ENCODE measurements around the gene HLCS.
A peak's percentile ranks its signal among the peaks of the same experiment; 100 is the strongest.

HLCS gene

DNA sequence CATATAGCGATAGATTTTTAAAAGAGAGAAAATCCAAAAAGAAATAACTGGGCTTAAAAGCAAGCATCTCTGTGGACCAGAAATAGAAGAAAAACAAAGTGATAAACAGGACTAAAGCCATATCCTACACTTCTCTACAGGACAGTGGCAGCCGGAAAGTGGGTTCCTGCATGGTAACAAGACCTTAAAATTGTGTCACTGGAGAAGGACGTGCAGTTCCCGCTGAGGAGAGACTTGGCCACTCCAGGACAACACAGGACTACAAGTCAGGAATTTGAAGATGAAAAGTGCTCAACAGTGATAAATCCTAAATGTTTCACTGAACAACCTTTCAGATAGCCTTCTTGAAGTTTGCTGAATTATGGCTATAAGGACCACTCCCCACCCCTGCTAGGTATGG is 1.9 kb upstream of the HLCS start:
- DNase-seq (ENCODE audit: low read depth) = no peak
- TF ChIP-seq CTCF (IDR thresholded peaks at IDR 0.05; ENCODE audit: insufficient read depth, low read depth, low read length, missing control alignments) = no peak
- no peak overlapping the region for H3K4me3 ChIP-seq (ENCODE audit: low read length)

DNA sequence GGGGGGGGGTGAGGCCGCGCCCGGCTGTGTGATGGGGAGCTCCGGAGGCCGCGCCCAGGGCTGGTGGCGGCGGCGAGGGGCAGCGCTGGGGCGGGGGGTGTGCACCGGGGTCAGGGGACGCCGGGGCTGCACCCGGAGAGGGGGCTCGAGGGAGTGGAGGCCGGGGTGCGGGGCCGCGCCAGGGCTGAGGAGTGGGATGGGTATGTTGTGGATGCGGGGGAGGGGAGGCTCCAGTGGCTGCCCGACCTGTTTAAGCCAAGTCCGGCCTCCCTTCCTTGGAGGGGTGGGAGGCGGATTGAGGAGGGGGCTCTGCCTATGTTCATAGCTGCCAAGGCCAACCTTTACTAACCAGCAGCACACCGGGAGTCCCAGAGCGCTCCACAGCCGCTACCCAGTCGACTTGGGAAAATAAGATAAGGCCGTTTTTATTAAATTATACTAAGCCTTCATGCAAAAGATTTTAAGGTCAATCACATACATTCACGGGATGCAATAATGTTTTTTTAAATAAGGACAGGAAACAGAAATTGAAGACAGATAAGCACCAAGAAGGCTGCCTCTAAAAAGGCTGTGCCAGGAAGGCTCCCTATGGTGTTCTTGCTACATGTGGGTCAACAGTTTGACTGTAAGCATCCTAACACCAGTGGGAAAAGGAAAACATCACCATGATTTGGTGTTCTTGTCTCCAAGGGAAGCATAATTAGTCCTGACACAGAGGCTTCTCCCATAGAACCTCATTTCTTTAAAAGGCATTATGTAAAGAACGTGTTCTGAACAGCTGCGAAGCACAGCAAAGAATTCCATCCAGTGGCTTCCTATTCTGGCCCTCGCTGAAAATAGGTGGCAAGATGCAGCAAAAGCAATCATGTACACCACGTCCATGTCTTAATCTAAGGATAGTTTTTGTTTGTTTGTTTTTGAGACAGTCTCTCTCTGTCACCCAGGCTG is 626 bp upstream of the HLCS start:
- no peak for TF ChIP-seq CTCF (IDR thresholded peaks at IDR 0.05; ENCODE audit: insufficient read depth, low read depth, low read length, missing control alignments)
- H3K4me3 ChIP-seq (ENCODE audit: low read length) = peak overlapping the region; percentile 36
- no peak for DNase-seq (ENCODE audit: low read depth)

- peak overlapping the region; percentile 61 for H3K4me3 ChIP-seq (ENCODE audit: low read length)
- no peak for TF ChIP-seq CTCF (IDR thresholded peaks at IDR 0.05; ENCODE audit: insufficient read depth, low read depth, low read length, missing control alignments)
- DNase-seq (ENCODE audit: low read depth) = no peak
These were observed 776 bp downstream of the HLCS start for GRCh38 chr21:36965720-36966065.

DNA sequence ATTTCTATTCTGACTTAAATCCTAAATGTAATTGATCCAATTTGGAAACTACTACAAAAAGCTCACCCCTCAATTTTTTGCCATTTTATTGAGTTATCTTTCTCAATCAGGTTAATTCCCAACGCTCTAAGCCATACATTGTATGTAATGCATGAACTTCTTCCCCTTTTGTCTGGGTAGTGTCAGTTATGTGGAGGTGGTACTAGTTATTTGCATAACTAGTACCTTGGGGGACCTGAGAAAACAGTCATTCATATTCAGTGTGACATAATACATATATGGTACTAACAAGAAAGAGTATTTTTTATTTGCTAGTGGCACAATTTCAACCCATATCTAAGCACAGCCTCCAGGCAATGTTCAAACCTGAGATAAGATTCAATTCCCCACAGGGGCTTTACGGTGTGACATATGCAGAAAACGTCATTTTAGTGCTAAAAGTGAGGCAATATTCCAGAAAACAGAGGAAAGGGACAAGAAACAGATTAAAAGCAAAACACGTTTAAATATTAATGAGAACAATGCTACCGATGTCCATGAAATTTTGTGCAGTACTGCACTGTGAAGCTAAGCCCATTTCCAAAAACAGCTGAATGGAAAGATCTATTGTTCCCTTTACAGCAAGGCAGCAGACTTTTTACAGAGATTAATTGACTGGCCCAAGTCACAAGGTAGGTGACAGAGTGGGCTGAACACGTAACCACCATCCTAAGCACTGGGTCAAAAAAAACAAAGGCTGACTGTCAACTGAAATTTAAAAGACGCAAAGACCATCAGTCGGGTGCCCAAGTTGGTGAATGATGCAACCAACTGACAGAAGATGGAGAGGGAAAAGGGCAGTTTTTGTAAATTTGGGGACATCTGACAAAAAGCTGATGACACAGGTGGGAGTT is 1.4 kb downstream of the HLCS start:
- no peak for TF ChIP-seq CTCF (IDR thresholded peaks at IDR 0.05; ENCODE audit: insufficient read depth, low read depth, low read length, missing control alignments)
- no peak for DNase-seq (ENCODE audit: low read depth)
- no peak overlapping the region for H3K4me3 ChIP-seq (ENCODE audit: low read length)

- no peak for DNase-seq (ENCODE audit: low read depth)
- no peak overlapping the region for H3K4me3 ChIP-seq (ENCODE audit: low read length)
These were observed 2.1 kb downstream of the HLCS start for GRCh38 chr21:36964398-36964797.

More at GRCh38 chr21:36964398-36964797, 2.1 kb downstream of the HLCS start:
- TF ChIP-seq CTCF (IDR thresholded peaks at IDR 0.05; ENCODE audit: insufficient read depth, low read depth, low read length, missing control alignments) = no peak

Measured in epithelial cell of esophagus (primary cell).